HUES6 (cell line): Measurements from ENCODE around the gene AP1G2.
"Not testable (repeated sequence)": the region's sequence is repeated elsewhere in the genome, so short reads cannot be mapped to it uniquely, and the experiment has no call there.

ENCODE experiments used
- H3K27ac ChIP-seq: 2 replicates; pipeline ENCODE4 v1.7.0; 2013; ENCODE audit warnings: low read depth, mild to moderate bottlenecking, low read length, inconsistent platforms
- H3K27me3 ChIP-seq: 2 replicates; pipeline ENCODE4 v1.6.1; 2013; ENCODE audit warnings: low read length; ENCODE audit not compliant: control insufficient read depth, insufficient read depth
- H3K36me3 ChIP-seq: 2 replicates; pipeline ENCODE4 v1.6.1; 2013; ENCODE audit warnings: low read length; ENCODE audit not compliant: control insufficient read depth, insufficient read depth
- H3K4me1 ChIP-seq: 2 replicates; pipeline ENCODE4 v1.6.1; 2013; ENCODE audit warnings: low read length; ENCODE audit not compliant: control insufficient read depth, insufficient read depth
- H3K4me3 ChIP-seq: 2 replicates; pipeline ENCODE4 v1.5.1; 2013; ENCODE audit warnings: low read depth, low read length
- H3K9ac ChIP-seq: one replicate; pipeline ENCODE4 v1.6.1; 2013; ENCODE audit warnings: mild to moderate bottlenecking, low read length
- H3K9me3 ChIP-seq: 2 replicates; pipeline ENCODE4 v1.6.1; 2013; ENCODE audit warnings: low read depth, low read length; ENCODE audit not compliant: control insufficient read depth, insufficient read depth

Gene AP1G2

GRCh38 chr14:23567186-23568020 is at the start of gene AP1G2:
TSS of gene AP1G2 (minus strand) at chr14:23567791. CDS start at chr14:23567314, 477 bp downstream.
- H3K27ac ChIP-seq = no peak within 1 kb of the TSS

DNA sequence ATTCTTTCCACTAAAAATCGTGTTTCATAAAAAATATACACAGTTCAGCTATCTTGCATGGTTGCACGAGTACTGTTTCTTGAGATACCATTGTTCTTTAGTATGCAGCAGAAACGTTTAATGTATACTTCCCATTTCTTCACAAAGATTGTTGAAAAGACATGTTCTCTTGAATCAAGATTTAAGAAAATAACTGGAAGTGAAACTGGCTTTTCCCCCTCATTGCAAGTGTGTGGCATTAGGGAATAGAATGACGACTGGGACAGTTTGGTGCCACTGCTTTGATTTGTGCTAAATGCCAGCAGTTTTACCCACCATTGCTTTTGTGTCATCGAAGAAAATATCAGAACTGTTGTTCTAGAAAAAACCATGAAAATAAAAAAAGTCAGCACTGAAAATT is 48.3 kb upstream of the AP1G2 start:
- H3K9ac ChIP-seq = no peak overlapping the region
- H3K27me3 ChIP-seq = peaks cover 12% of the 10 kb centered on the region; the same call in 1 of the 2 replicates
- no peak overlapping the region for H3K4me3 ChIP-seq
- H3K4me1 ChIP-seq = no peaks in the 10 kb centered on the region
- H3K27ac ChIP-seq = no peak overlapping the region
- H3K9me3 ChIP-seq = no peaks in the 10 kb centered on the region
- no peaks in the 10 kb centered on the region for H3K36me3 ChIP-seq

More at GRCh38 chr14:23567186-23568020, at the start of gene AP1G2:
- Histone ChIP-seq H3K4me3 (peak within 1 kb of the TSS; percentile 88), H3K9me3 (no peaks in the 10 kb centered on the region), H3K9ac (peak within 1 kb of the TSS; percentile 76), H3K36me3 (peaks cover 35% of the 10 kb centered on the region), H3K27me3 (no peaks in the 10 kb centered on the region), H3K4me1 (peaks cover 25% of the 10 kb centered on the region)

DNA sequence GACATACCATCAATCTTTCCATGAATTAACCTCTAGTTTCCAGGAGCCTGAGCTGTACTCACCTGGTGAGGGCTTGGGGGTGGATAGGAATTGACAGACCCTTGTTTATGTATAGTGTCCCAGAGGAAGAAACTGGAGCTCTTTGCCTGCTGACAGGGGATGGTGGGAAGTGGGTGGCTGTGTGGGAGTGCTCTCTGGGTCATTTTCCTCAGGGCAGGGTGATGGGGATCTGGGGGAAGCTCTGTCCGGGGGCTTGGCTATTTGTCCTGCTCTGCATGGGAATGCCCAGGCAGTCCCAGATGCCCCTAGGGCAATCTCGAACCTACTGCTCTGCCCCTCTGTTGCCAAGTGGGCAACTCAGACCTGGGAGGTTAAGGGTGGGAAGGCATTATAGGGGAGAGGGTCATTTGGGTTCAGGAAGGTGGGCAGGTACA is 46.8 kb upstream of the AP1G2 start:
- Histone ChIP-seq H3K36me3 (no peaks in the 10 kb centered on the region), H3K27me3 (peaks cover 12% of the 10 kb centered on the region; the same call in 1 of the 2 replicates), H3K4me1 (no peaks in the 10 kb centered on the region), H3K4me3 (no peak overlapping the region), H3K9me3 (peaks cover 8% of the 10 kb centered on the region), H3K27ac (no peak overlapping the region), H3K9ac (no peak overlapping the region)

GRCh38 chr14:23613242-23614070 is 45.9 kb upstream of the AP1G2 start:
- Histone ChIP-seq H3K9me3 (peaks cover 9% of the 10 kb centered on the region), H3K9ac (no peak overlapping the region), H3K27me3 (peaks cover 7% of the 10 kb centered on the region; the same call in 1 of the 2 replicates), H3K4me3 (no peak overlapping the region), H3K4me1 (no peaks in the 10 kb centered on the region), H3K27ac (no peak overlapping the region), H3K36me3 (no peaks in the 10 kb centered on the region)

DNA sequence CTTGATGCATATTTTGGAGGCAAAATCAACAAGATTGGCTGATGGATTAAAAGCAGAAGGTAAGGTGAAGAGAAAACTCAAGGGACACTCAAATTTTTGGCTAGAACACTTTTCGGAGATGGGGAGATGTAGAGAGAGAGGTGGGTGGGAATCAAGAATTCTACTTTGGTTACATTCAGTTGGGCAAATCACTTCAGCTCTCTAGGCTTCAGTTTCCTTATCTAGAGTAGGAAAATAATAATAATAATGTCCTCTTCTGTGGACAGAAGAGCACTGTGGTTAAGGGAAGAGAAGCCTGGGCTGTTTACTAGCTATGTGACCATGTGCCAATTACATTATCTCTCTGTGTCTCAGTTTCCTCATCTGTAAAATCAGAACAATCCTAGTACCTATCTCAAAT is 45.2 kb upstream of the AP1G2 start:
- Histone ChIP-seq H3K36me3 (no peaks in the 10 kb centered on the region), H3K9ac (no peak overlapping the region), H3K9me3 (peaks cover 9% of the 10 kb centered on the region), H3K27me3 (peaks cover 4% of the 10 kb centered on the region; the same call in 1 of the 2 replicates), H3K4me3 (no peak overlapping the region), H3K4me1 (no peaks in the 10 kb centered on the region), H3K27ac (no peak overlapping the region)

GRCh38 chr14:23612354-23612732 is 44.8 kb upstream of the AP1G2 start:
- Histone ChIP-seq H3K36me3 (no peaks in the 10 kb centered on the region), H3K9ac (no peak overlapping the region), H3K9me3 (peaks cover 9% of the 10 kb centered on the region), H3K27ac (no peak overlapping the region), H3K27me3 (peaks cover 7% of the 10 kb centered on the region; the same call in 1 of the 2 replicates), H3K4me1 (no peaks in the 10 kb centered on the region), H3K4me3 (no peak overlapping the region)

- H3K4me3 ChIP-seq = no peak overlapping the region
- no peak overlapping the region for H3K9ac ChIP-seq
- H3K9me3 ChIP-seq = peaks cover 9% of the 10 kb centered on the region
- peaks cover 22% of the 10 kb centered on the region; the same call in 1 of the 2 replicates for H3K27me3 ChIP-seq
- H3K4me1 ChIP-seq = no peaks in the 10 kb centered on the region
- no peak overlapping the region for H3K27ac ChIP-seq
- no peaks in the 10 kb centered on the region for H3K36me3 ChIP-seq
Observed at GRCh38 chr14:23610815-23611289, 43.3 kb upstream of the AP1G2 start.

DNA sequence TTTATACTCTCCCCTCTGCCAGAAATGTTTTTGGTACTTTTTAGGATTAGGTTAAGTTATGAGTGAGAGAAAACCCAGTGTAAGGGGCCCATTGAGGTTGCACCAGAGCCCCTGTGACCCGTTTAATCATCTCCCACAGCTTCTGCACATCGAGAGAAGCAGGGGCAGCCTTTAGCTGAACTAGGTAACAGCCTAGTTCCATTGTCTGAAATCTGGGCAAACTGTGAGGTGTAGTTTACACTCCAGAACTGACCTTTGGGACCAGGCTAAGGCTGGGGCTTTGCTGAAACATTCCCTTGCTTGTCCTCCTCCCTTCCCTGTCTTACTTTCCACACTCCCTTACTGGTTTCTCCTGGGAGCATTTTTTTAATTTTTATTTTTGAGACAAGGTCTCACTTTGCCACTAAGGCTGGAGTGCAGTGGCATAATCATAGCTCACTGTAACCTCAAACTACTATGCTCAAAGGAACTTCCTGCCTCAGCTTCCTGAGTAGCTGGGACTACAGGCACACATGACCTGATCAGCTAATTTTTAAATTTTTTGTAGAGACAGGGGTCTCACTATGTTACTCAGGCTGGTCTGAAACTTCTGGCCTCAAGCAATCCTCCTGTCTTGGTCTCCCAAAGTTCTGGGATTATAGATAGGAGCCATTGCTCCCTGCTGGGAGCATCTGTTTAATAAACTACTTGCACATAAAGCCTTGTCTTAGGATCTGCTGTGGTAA is 42.7 kb upstream of the AP1G2 start:
- H3K27me3 ChIP-seq = peaks cover 22% of the 10 kb centered on the region; the same call in 1 of the 2 replicates

DNA sequence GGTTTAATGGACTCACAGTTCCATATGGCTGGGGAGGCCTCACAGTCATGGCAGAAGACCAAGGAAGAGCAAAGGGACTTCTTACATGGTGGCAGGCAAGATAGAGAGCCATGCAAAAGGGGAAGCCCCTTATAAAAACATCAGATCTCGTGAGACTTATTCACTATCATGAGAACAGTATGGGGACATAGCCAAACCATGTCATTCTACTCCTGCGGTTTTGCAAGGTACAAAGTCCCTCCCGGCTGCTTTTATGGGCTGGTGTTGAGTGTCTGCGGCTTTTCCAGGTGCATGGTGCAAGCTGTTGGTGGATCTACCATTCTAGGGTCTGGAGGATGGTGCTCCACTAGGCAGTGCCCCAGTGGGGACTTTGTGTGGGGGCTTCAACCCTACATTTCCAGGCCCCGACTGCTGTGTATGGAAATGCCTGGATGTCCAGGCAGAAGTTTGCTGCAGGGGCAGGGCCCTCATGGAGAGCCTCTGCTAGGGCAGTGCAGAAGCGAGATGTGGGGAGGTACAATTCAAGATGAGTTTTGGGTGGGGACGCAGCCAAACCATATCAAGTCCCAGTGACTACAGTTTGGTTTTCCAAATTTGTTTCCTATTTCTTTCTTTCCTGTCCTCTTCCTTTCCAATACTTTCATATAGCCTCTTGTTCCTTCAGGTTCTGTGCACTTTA is 42.0 kb upstream of the AP1G2 start:
- H3K9me3 ChIP-seq, H3K4me3 ChIP-seq, H3K36me3 ChIP-seq, H3K27ac ChIP-seq, H3K4me1 ChIP-seq, H3K9ac ChIP-seq: not testable (repeated sequence)
- H3K27me3 ChIP-seq = peaks cover 22% of the 10 kb centered on the region; the same call in 1 of the 2 replicates

More for the DNA sequence above, 42.7 kb upstream of the AP1G2 start:
- Histone ChIP-seq H3K4me1 (no peaks in the 10 kb centered on the region), H3K27ac (no peak overlapping the region), H3K4me3 (no peak overlapping the region), H3K36me3 (no peaks in the 10 kb centered on the region), H3K9me3 (peaks cover 9% of the 10 kb centered on the region), H3K9ac (no peak overlapping the region)

- Histone ChIP-seq H3K36me3 (no peaks in the 10 kb centered on the region), H3K9ac (no peak overlapping the region), H3K4me1 (no peaks in the 10 kb centered on the region)
Observed at GRCh38 chr14:23609001-23609400, 41.4 kb upstream of the AP1G2 start.

More at GRCh38 chr14:23609001-23609400, 41.4 kb upstream of the AP1G2 start:
- H3K27ac ChIP-seq = no peak overlapping the region
- peaks cover 9% of the 10 kb centered on the region for H3K9me3 ChIP-seq
- no peak overlapping the region for H3K4me3 ChIP-seq
- peaks cover 20% of the 10 kb centered on the region; the same call in 1 of the 2 replicates for H3K27me3 ChIP-seq
